ENCODE measurements around the gene KRT74. TPM values are rescaled to one million over a fixed set of nuclear protein-coding genes. Genes with fewer than 3 reads are reported as not detected.

The KRT74 gene
- total RNA-seq, 3 donors from 2014 or later, result not detected

- H3K36me3 Mint-ChIP-seq (ENCODE audit: insufficient read depth), result no peaks in the 10 kb centered on the region
- peaks cover 7% of the 10 kb centered on the region for H3K27me3 Mint-ChIP-seq (ENCODE audit: low read depth)
- H3K9me3 Mint-ChIP-seq, result no peaks in the 10 kb centered on the region
- no peak for ATAC-seq
- no peak for DNase-seq
- no peaks in the 10 kb centered on the region for H3K4me1 Mint-ChIP-seq (ENCODE audit: low read depth)
- no peak within 1 kb of the TSS for H3K4me3 Mint-ChIP-seq
These were observed 53.6 kb downstream of the KRT74 start, which contains the start of gene KRT5 for GRCh38 chr12:52519826-52520662. Gene KRT5, minus strand, starts transcription at chr12:52520394. Its CDS starts 98 bp downstream, at chr12:52520296.

- Mint-ChIP-seq H3K36me3 (ENCODE audit: insufficient read depth) (no peaks in the 10 kb centered on the region), H3K4me1 (ENCODE audit: low read depth) (no peaks in the 10 kb centered on the region), H3K4me3 (no peak overlapping the region), H3K9me3 (no peaks in the 10 kb centered on the region), H3K27me3 (ENCODE audit: low read depth) (peaks cover 9% of the 10 kb centered on the region)
- ATAC-seq (no peak), DNase-seq (no peak)
These were observed 54.3 kb downstream of the KRT74 start for GRCh38 chr12:52519387-52519703.

- Mint-ChIP-seq H3K36me3 (ENCODE audit: insufficient read depth) (no peaks in the 10 kb centered on the region), H3K4me3 (no peak overlapping the region), H3K4me1 (ENCODE audit: low read depth) (no peaks in the 10 kb centered on the region), H3K27me3 (ENCODE audit: low read depth) (peaks cover 9% of the 10 kb centered on the region), H3K9me3 (no peaks in the 10 kb centered on the region)
- ATAC-seq (no peak), DNase-seq (no peak)
These were observed 54.9 kb downstream of the KRT74 start for GRCh38 chr12:52518574-52519386.

GRCh38 chr12:52517888-52518287, 55.8 kb downstream of the KRT74 start:
- H3K36me3 Mint-ChIP-seq (ENCODE audit: insufficient read depth), result no peaks in the 10 kb centered on the region
- no peak for ATAC-seq
- no peaks in the 10 kb centered on the region for H3K4me1 Mint-ChIP-seq (ENCODE audit: low read depth)
- H3K4me3 Mint-ChIP-seq, result no peak overlapping the region
- DNase-seq, result no peak
- H3K27me3 Mint-ChIP-seq (ENCODE audit: low read depth), result peaks cover 9% of the 10 kb centered on the region
- no peaks in the 10 kb centered on the region for H3K9me3 Mint-ChIP-seq

- Mint-ChIP-seq H3K4me3 (no peak overlapping the region), H3K27me3 (ENCODE audit: low read depth) (peaks cover 12% of the 10 kb centered on the region), H3K4me1 (ENCODE audit: low read depth) (no peaks in the 10 kb centered on the region), H3K9me3 (no peaks in the 10 kb centered on the region), H3K36me3 (ENCODE audit: insufficient read depth) (no peaks in the 10 kb centered on the region)
- no peak for ATAC-seq
- DNase-seq, result no peak
These were observed 56.4 kb downstream of the KRT74 start for GRCh38 chr12:52517005-52517835.

GRCh38 chr12:52515927-52516831, 57.5 kb downstream of the KRT74 start:
- H3K4me1 Mint-ChIP-seq (ENCODE audit: low read depth), result no peaks in the 10 kb centered on the region
- H3K27me3 Mint-ChIP-seq (ENCODE audit: low read depth), result peaks cover 12% of the 10 kb centered on the region
- no peak overlapping the region for H3K4me3 Mint-ChIP-seq
- DNase-seq (no peak), ATAC-seq (no peak)
- H3K9me3 Mint-ChIP-seq, result peaks cover 3% of the 10 kb centered on the region
- no peaks in the 10 kb centered on the region for H3K36me3 Mint-ChIP-seq (ENCODE audit: insufficient read depth)

Other genes starting within 250 kb of the KRT74 start
- not detected for gene KRT85, start 206.4 kb downstream of the KRT74 start, total RNA-seq
- not detected for gene KRT84, start 188.2 kb downstream of the KRT74 start, total RNA-seq
- not detected for gene KRT82, start 167.5 kb downstream of the KRT74 start, total RNA-seq
- not detected for gene KRT75, start 139.5 kb downstream of the KRT74 start, total RNA-seq
- not detected for gene KRT6B, start 121.7 kb downstream of the KRT74 start, total RNA-seq
- not detected for gene KRT6C, start 100.0 kb downstream of the KRT74 start, total RNA-seq
- gene KRT6A, start 80.6 kb downstream of the KRT74 start, total RNA-seq, result not detected
- not detected for gene KRT5, start 53.4 kb downstream of the KRT74 start, total RNA-seq
- not detected for gene KRT71, start 20.7 kb downstream of the KRT74 start, total RNA-seq
- gene KRT72, start 27.6 kb upstream of the KRT74 start, total RNA-seq, result under 1 TPM; 0.11 to 0.38 (median 0.20) TPM
- under 1 TPM; 0.16 to 0.23 (median 0.22) TPM for gene KRT73, start 44.7 kb upstream of the KRT74 start, total RNA-seq
- not detected for gene KRT2, start 78.4 kb upstream of the KRT74 start, total RNA-seq
- under 1 TPM in 1 of 3 donors, not detected in 2; 0.37 TPM for gene KRT1, start 106.6 kb upstream of the KRT74 start, total RNA-seq
- not detected for gene KRT77, start 129.7 kb upstream of the KRT74 start, total RNA-seq
- gene KRT76, start 203.5 kb upstream of the KRT74 start, total RNA-seq, result not detected
- gene KRT3, start 222.3 kb upstream of the KRT74 start, total RNA-seq, result not detected
- not detected for gene KRT4, start 240.3 kb upstream of the KRT74 start, total RNA-seq

Data from activated T-cell treated with anti-CD3 and anti-CD28 coated beads, Interleukin-2, amount 50 U/mL, for 4 hours (primary cell).